Left ventricle myocardium inferior (tissue), 1 donor: Measurements from ENCODE around the gene CD151. TPM values are rescaled to one million over a fixed set of nuclear protein-coding genes. Genes with fewer than 3 reads are reported as not detected.

ENCODE experiments used
- DNase-seq: peaks from one replicate; pipeline ENCODE4 v3.0.0-alpha.2; 2020
- H3K27ac ChIP-seq: fragments of 200-600 bp; replicated peaks from 2 replicates; pipeline ENCODE4 v1.8.0; 2021
- H3K27me3 ChIP-seq: fragments of 200-600 bp; 2 replicates; pipeline ENCODE4 v1.8.0; 2021; ENCODE audit warnings: low read depth
- H3K36me3 ChIP-seq: fragments of 200-600 bp; 2 replicates; pipeline ENCODE4 v1.8.0; 2021
- H3K4me1 ChIP-seq: fragments of 200-600 bp; 2 replicates; pipeline ENCODE4 v1.8.0; 2021
- H3K4me3 ChIP-seq: fragments of 200-600 bp; 2 replicates; pipeline ENCODE4 v1.8.0; 2021; ENCODE audit warnings: mild to moderate bottlenecking, moderate library complexity
- H3K9me3 ChIP-seq: fragments of 200-600 bp; replicated peaks from 2 replicates; pipeline ENCODE4 v1.8.0; 2021
- intact Hi-C: fragments of 100-400 bp; cut with micrococcal nuclease; formaldehyde crosslinking; loops from one replicate; pipeline ENCODE4 v1.11.0; 2022
- total RNA-seq: library from RNA; stranded (reverse); fragmentation: NEBNext Ultra II Directional; extraction: Animal tissue kit (Norgen Biotek cat#: 25700); gene quantifications from one replicate; pipeline ENCODE4 v1.2.1, GENCODE V29; 2021
- TF ChIP-seq, protein P1 (sequence below): fragments of 200-600 bp; IDR thresholded peaks from 2 replicates; pipeline ENCODE4 v1.8.0; 2021; ENCODE audit warnings: antibody characterized with exemption, mild to moderate bottlenecking, borderline replicate concordance
- donor health status: DM: no; HTN: yes; CAD: no; lungs with severe emphysema.

Gene CD151
- total RNA-seq, 1 donor from 2014 or later = 408 TPM

DNA sequence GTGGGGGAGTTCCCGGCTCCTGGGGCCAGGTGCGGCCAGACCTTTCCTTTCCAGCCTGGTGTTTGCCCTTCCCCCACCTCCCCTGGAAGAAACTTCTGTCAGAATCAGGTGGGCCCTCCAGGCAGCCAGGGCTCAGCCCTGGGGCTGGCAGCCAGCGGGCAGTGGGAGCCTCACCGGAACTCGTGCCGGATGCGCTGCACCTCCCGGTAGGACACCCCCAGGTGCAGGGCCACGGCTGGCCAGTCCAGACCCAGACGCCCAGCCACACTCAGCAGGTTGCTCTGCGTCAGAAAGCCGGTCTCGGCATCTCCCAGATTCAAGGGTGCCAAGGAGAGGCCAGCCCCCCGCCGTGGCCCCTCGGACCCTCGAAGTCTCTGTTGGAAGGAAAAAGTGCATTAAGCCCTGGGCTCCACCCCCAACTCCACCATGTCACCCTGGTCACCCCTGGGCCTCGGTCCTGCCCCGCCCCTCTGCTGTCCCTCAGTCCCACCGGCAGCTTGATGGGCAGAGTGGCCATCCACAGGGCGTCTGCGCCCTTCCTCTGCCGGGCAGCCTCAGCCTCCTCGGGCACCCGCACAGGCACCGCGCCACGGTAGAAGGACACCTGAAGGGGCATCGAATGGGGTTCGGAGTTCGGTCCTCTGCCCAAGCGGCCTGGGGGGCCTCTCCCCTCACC lies 33.0 kb upstream of the CD151 start:
- TF ChIP-seq, protein P1, sequence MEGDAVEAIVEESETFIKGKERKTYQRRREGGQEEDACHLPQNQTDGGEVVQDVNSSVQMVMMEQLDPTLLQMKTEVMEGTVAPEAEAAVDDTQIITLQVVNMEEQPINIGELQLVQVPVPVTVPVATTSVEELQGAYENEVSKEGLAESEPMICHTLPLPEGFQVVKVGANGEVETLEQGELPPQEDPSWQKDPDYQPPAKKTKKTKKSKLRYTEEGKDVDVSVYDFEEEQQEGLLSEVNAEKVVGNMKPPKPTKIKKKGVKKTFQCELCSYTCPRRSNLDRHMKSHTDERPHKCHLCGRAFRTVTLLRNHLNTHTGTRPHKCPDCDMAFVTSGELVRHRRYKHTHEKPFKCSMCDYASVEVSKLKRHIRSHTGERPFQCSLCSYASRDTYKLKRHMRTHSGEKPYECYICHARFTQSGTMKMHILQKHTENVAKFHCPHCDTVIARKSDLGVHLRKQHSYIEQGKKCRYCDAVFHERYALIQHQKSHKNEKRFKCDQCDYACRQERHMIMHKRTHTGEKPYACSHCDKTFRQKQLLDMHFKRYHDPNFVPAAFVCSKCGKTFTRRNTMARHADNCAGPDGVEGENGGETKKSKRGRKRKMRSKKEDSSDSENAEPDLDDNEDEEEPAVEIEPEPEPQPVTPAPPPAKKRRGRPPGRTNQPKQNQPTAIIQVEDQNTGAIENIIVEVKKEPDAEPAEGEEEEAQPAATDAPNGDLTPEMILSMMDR = no peak
- Histone ChIP-seq H3K4me1 (peaks cover 63% of the 10 kb centered on the region), H3K27me3 (no peaks in the 10 kb centered on the region), H3K36me3 (peaks cover 36% of the 10 kb centered on the region), H3K27ac (no peak overlapping the region), H3K9me3 (no peaks in the 10 kb centered on the region), H3K4me3 (no peak overlapping the region)
- intact Hi-C loops = no loop called here
- no peak for DNase-seq

DNA sequence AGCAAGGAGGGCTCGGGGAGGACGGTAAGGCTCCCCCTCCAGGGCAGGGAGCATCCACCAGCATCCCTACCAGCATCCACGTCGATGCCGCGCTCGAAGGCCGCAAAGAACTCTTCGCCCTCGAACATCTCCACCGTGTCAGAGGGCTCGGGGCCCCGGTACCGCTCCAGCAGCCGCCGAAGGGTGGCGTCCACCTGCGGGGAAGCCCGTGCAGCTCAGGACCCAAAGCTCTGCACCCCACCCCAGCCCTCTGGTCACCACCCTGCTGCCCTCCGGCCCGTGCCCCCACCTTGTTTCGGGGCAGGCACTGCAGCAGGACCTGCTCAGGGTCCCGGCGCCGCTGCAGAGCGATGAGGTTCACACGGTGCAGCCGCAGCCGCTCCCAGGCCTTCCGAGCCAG lies 32.3 kb upstream of the CD151 start:
- no peaks in the 10 kb centered on the region for H3K9me3 ChIP-seq
- no peak for DNase-seq
- no peaks in the 10 kb centered on the region for H3K27me3 ChIP-seq
- TF ChIP-seq, protein P1 = no peak
- H3K36me3 ChIP-seq = peaks cover 36% of the 10 kb centered on the region
- intact Hi-C loops = no loop called here
- H3K4me3 ChIP-seq = no peak overlapping the region
- H3K4me1 ChIP-seq = peaks cover 61% of the 10 kb centered on the region
- no peak overlapping the region for H3K27ac ChIP-seq

DNA sequence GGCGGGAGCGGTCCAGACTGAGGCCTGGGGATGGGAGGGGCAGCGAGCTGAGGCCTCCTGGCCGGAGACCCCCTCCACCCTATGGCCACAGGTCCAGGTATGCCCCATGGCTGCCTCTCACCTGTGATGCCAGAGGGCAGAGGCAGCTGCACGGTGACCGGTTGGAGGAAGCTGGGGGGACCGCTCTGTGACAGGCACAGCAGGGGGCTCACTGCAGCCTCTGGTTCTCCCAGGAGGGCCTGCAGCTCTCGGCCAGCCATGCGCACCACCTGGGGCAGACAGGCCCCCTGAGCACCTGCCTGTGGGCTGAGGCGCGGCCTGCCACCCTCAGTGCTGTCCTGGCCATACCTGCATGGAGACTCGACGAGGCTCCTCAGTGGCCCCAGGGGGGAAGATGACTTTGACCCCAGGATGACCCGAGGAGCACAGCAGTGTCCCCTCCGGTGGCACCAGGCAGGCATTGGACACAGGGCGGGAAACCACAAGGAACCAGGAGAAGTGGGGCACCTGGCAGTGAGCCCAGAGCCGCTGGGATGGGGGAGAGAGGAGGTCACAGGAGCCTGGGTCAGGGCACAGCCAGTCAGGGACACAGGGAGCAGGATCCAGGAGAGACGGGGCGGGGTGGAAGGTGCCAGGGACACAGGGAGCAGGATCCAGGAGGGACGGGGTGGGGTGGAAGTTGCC lies 31.5 kb upstream of the CD151 start:
- TF ChIP-seq, protein P1 = no peak
- intact Hi-C loops = no loop called here
- Histone ChIP-seq H3K27me3 (no peaks in the 10 kb centered on the region), H3K4me3 (no peak overlapping the region), H3K27ac (no peak overlapping the region), H3K4me1 (peaks cover 57% of the 10 kb centered on the region), H3K36me3 (peaks cover 36% of the 10 kb centered on the region), H3K9me3 (no peaks in the 10 kb centered on the region)
- no peak for DNase-seq

DNA sequence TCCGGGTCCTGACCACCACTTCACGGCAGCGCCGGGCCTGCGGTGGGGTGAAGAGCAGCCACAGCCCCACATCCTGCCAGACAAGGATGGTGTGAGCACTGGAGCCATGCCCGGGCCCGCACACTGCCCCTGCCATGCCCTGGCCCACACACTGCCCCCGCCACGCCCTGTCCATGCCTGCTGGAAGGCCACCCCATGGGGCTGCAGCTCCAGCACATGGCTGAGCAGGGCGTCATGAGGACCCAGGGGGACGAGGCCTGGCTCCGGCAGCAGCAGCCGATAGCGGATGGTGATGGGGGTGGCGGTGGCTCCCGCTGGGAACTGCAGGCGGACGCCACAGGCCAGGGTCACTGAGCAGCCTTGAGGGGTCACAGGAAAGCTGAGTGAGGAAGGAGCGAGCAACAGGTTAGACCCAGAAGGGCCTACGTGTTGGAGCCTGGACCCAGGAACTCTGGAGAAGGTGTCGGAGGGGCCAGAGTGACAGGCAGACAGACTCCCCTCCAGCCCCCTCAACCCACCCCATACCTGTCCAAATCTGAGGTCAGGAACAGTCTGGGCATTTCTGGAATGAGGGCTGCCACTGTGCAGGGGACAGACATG lies 30.6 kb upstream of the CD151 start:
- intact Hi-C loops = no loop called here
- TF ChIP-seq, protein P1 = no peak

DNA sequence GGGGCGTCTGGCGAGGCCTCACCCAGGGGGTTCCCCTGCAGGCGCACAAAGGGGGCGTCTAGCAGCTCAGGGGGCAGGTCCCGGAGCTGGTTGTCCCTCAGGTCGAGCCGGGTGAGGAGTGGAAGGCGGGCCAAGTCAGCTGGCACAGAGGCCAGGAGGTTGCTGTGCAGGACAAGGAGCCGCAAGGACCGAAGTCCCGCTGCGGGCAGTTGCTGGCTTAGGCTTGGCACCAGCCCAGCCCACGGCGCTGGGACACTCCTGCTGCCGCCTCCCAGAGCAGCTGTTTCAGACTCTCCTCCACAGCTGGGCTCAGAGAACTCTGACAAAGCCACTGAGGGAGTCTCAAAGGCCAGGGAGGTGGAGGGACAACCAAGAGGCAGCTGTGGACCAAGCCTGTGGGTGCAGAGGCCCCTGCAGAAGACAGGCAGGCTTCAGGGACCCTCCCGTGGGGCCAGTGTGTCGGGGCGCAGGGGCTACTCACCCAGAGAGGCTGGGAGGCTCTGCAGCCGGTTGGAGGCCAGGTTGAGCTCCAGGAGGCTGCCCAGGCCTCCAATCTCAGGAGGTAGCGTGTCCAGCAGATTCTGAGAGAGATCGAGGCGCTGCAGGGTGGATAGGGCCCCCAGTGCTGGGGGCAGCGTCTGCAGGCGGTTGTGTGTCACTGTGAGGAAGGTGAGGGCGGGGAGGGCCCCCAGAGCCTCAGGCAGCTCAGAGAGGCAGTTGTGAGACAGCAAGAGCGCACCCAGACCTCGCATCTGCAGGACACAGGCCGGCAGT lies 29.9 kb upstream of the CD151 start:
- no peak for DNase-seq
- Histone ChIP-seq H3K36me3 (peaks cover 36% of the 10 kb centered on the region), H3K27me3 (no peaks in the 10 kb centered on the region), H3K4me1 (peaks cover 44% of the 10 kb centered on the region), H3K4me3 (no peak overlapping the region), H3K27ac (no peak overlapping the region), H3K9me3 (no peaks in the 10 kb centered on the region)
- TF ChIP-seq, protein P1 = no peak
- intact Hi-C loops = no loop called here

More for the DNA sequence above, 30.6 kb upstream of the CD151 start:
- Histone ChIP-seq H3K4me3 (no peak overlapping the region), H3K9me3 (no peaks in the 10 kb centered on the region), H3K27ac (no peak overlapping the region), H3K4me1 (peaks cover 48% of the 10 kb centered on the region), H3K27me3 (no peaks in the 10 kb centered on the region), H3K36me3 (peaks cover 36% of the 10 kb centered on the region)
- no peak for DNase-seq
